Smooth muscle cell (in vitro differentiated cells): ENCODE data around the gene FKBP15. TPM values are rescaled to one million over a fixed set of nuclear protein-coding genes. Genes with fewer than 3 reads are reported as not detected.

Experiments
- DNase-seq: peaks from one replicate; lab custom pipeline; 2025; ENCODE audit not compliant: unreplicated experiment; lab: John Stamatoyannopoulos, UW
- H2AFZ ChIP-seq: fragments of 200-600 bp; sonication (generic); 2 replicates; pipeline ENCODE4 v1.6.0; 2016; ENCODE audit warnings: antibody characterized with exemption, low read depth, mild to moderate bottlenecking
- H3F3A ChIP-seq: fragments of 200-600 bp; sonication (generic); 2 replicates; pipeline ENCODE4 v1.6.0; 2017; ENCODE audit warnings: antibody characterized with exemption, low read depth
- H3K27ac ChIP-seq: fragments of 200-600 bp; sonication (generic); 2 replicates; pipeline ENCODE4 v1.5.1; 2016; ENCODE audit warnings: low read depth, mild to moderate bottlenecking
- H3K27me3 ChIP-seq: fragments of 200-600 bp; sonication (generic); 2 replicates; pipeline ENCODE4 v1.6.1; 2016; ENCODE audit warnings: low read depth, mild to moderate bottlenecking
- H3K36me3 ChIP-seq: fragments of 200-600 bp; sonication (generic); 2 replicates; pipeline ENCODE4 v1.5.1; 2016; ENCODE audit warnings: low read depth
- H3K4me1 ChIP-seq: fragments of 200-600 bp; sonication (generic); 2 replicates; pipeline ENCODE4 v1.5.1; 2016; ENCODE audit warnings: low read depth
- H3K4me2 ChIP-seq: fragments of 200-600 bp; sonication (generic); 2 replicates; pipeline ENCODE4 v1.6.0; 2016; ENCODE audit warnings: mild to moderate bottlenecking
- H3K4me3 ChIP-seq: fragments of 200-600 bp; sonication (generic); 2 replicates; pipeline ENCODE4 v1.5.1; 2016; ENCODE audit warnings: mild to moderate bottlenecking
- H3K79me2 ChIP-seq: fragments of 200-600 bp; sonication (generic); 2 replicates; pipeline ENCODE4 v1.6.0; 2016; ENCODE audit warnings: low read depth, mild to moderate bottlenecking
- H3K9ac ChIP-seq: fragments of 200-600 bp; sonication (generic); 2 replicates; pipeline ENCODE4 v1.6.0; 2016; ENCODE audit warnings: low read depth
- H3K9me3 ChIP-seq: fragments of 200-600 bp; sonication (generic); replicated peaks from 2 replicates; pipeline ENCODE4 v1.5.1; 2016; ENCODE audit warnings: low read depth
- H4K20me1 ChIP-seq: fragments of 200-600 bp; sonication (generic); 2 replicates; pipeline ENCODE4 v1.6.0; 2016; ENCODE audit warnings: low read depth
- CTCF ChIP-seq: fragments of 200-600 bp; sonication (generic); IDR thresholded peaks from 2 replicates; pipeline ENCODE4 v1.5.1; 2017; ENCODE audit warnings: borderline replicate concordance, mild to moderate bottlenecking, antibody characterized with exemption; ENCODE audit not compliant: insufficient read depth, poor library complexity, severe bottlenecking
- WGBS: methylation state at CpG from one replicate; pipeline ENCODE4 v1.1.7; 2016; ENCODE audit warnings: low lambda C conversion rate; 5-methylcytosine and 5-hydroxymethylcytosine counted together
- polyA plus RNA-seq: library from polyadenylated mRNA; unstranded; fragments of >200 nt; fragmentation: Nextera tagmentation; extraction: Ambion mirVana; gene quantifications from 2 replicates; pipeline ENCODE4 v1.2.1, GENCODE V29; 2016
- total RNA-seq: library from RNA; depleted of rRNA; stranded (reverse); fragments of >200 nt; gene quantifications from 2 replicates; pipeline ENCODE4 v1.2.3, GENCODE V29; 2014

The FKBP15 gene
- total and polyA plus RNA-seq, 2 experiments from 2014 or later = 13.0 to 27.9 TPM

- TF ChIP-seq CTCF = no peak
- Histone ChIP-seq H3K9ac (no peak overlapping the region), H3F3A (no peaks in the 10 kb centered on the region), H4K20me1 (peaks cover 84% of the 10 kb centered on the region), H3K4me3 (no peak overlapping the region), H3K27ac (no peak overlapping the region), H3K36me3 (no peaks in the 10 kb centered on the region), H3K4me2 (no peak overlapping the region), H3K9me3 (no peaks in the 10 kb centered on the region), H3K79me2 (peaks cover 50% of the 10 kb centered on the region), H3K27me3 (no peaks in the 10 kb centered on the region), H3K4me1 (no peaks in the 10 kb centered on the region), H2AFZ (no peak overlapping the region)
- no peak for DNase-seq
- WGBS = 97% methylated on average over 4 of the region's 4 CpGs
These were observed 24.8 kb upstream of the FKBP15 start for GRCh38 chr9:113245894-113246293.

- Histone ChIP-seq H3F3A (no peaks in the 10 kb centered on the region), H4K20me1 (peaks cover 94% of the 10 kb centered on the region), H3K4me3 (no peak overlapping the region), H3K4me1 (no peaks in the 10 kb centered on the region), H3K36me3 (no peaks in the 10 kb centered on the region), H2AFZ (no peak overlapping the region), H3K79me2 (peaks cover 58% of the 10 kb centered on the region), H3K27ac (no peak overlapping the region), H3K9me3 (no peaks in the 10 kb centered on the region), H3K9ac (no peak overlapping the region), H3K4me2 (no peak overlapping the region), H3K27me3 (no peaks in the 10 kb centered on the region)
- WGBS = 77% methylated on average over 2 of the region's 2 CpGs
- DNase-seq = no peak
- TF ChIP-seq CTCF = no peak
These were observed 23.5 kb upstream of the FKBP15 start for GRCh38 chr9:113244556-113244955.

- H3K4me2 ChIP-seq = no peak overlapping the region
- peaks cover 60% of the 10 kb centered on the region for H3K79me2 ChIP-seq
- H3K9me3 ChIP-seq = no peaks in the 10 kb centered on the region
- no peak for TF ChIP-seq CTCF
- DNase-seq = no peak
- H3F3A ChIP-seq = no peaks in the 10 kb centered on the region
- 98% methylated on average over 2 of the region's 2 CpGs for WGBS
- no peaks in the 10 kb centered on the region for H3K27me3 ChIP-seq
- H2AFZ ChIP-seq = no peak overlapping the region
- peaks cover 100% of the 10 kb centered on the region for H4K20me1 ChIP-seq
- H3K27ac ChIP-seq = no peak overlapping the region
- H3K4me1 ChIP-seq = no peaks in the 10 kb centered on the region
- H3K36me3 ChIP-seq = no peaks in the 10 kb centered on the region
- H3K4me3 ChIP-seq = no peak overlapping the region
- H3K9ac ChIP-seq = no peak overlapping the region
These were observed 20.1 kb upstream of the FKBP15 start for GRCh38 chr9:113241161-113241560.

GRCh38 chr9:113238859-113239232 lies 17.8 kb upstream of the FKBP15 start:
- Histone ChIP-seq H3K4me3 (no peak overlapping the region), H3K4me1 (no peaks in the 10 kb centered on the region), H2AFZ (no peak overlapping the region), H3K9ac (no peak overlapping the region), H4K20me1 (peaks cover 100% of the 10 kb centered on the region), H3K27ac (no peak overlapping the region), H3F3A (no peaks in the 10 kb centered on the region), H3K79me2 (peaks cover 53% of the 10 kb centered on the region), H3K4me2 (no peak overlapping the region), H3K36me3 (no peaks in the 10 kb centered on the region), H3K27me3 (no peaks in the 10 kb centered on the region), H3K9me3 (no peaks in the 10 kb centered on the region)
- DNase-seq = no peak
- WGBS = 91% methylated on average over 4 of the region's 4 CpGs
- TF ChIP-seq CTCF = no peak
